Hair follicular keratinocyte (primary cell): ENCODE data around the gene SLC16A2. TPM values are rescaled to one million over a fixed set of nuclear protein-coding genes. Genes with fewer than 3 reads are reported as not detected.

Experiments
- total RNA-seq: library from RNA; depleted of rRNA; stranded (reverse); fragments of >200 nt; gene quantifications from 2 replicates; pipeline ENCODE4 v1.2.3, GENCODE V29; 2015

The SLC16A2 gene
- total RNA-seq = 8.7 and 12.2 TPM in 2 replicates

GRCh38 chrX:74421036-74421739 lies at the start of gene SLC16A2:
Gene SLC16A2, plus strand, starts transcription at chrX:74421493. Its CDS starts 145 bp downstream, at chrX:74421638.

Other genes with a start within 250 kb of the SLC16A2 start
- not detected in 2 replicates for gene ZCCHC13, start 117.3 kb upstream of the SLC16A2 start, total RNA-seq
- gene RLIM, start 193.1 kb downstream of the SLC16A2 start, total RNA-seq = 20.4 and 27.9 TPM in 2 replicates